ENCODE results near the gene FRAS1.
"Not testable (repeated sequence)": the region's sequence is repeated elsewhere in the genome, so short reads cannot be mapped to it uniquely, and the experiment has no call there.

Gene FRAS1

GRCh38 chr4:78512357-78512920 lies 455.3 kb downstream of the FRAS1 start:
- no peak for DNase-seq (ENCODE audit: low spot score)

- no peak for DNase-seq (ENCODE audit: low spot score)
These were observed 456.4 kb downstream of the FRAS1 start for GRCh38 chr4:78513411-78513975.

GRCh38 chr4:78517050-78517652 lies 460.0 kb downstream of the FRAS1 start:
- peak; percentile 64 for DNase-seq (ENCODE audit: low spot score)

GRCh38 chr4:78518561-78518960 lies 461.4 kb downstream of the FRAS1 start:
- DNase-seq (ENCODE audit: low spot score): peak; percentile 61

GRCh38 chr4:78519962-78520361 lies 462.8 kb downstream of the FRAS1 start:
- no peak for DNase-seq (ENCODE audit: low spot score)

- no peak for DNase-seq (ENCODE audit: low spot score)
These were observed 463.7 kb downstream of the FRAS1 start for GRCh38 chr4:78520808-78521226.

GRCh38 chr4:78524009-78524408 lies 466.9 kb downstream of the FRAS1 start:
- no peak for DNase-seq (ENCODE audit: low spot score)

GRCh38 chr4:78525559-78525958 lies 468.4 kb downstream of the FRAS1 start:
- no peak for DNase-seq (ENCODE audit: low spot score)

GRCh38 chr4:78527103-78527502 lies 470.0 kb downstream of the FRAS1 start:
- no peak for DNase-seq (ENCODE audit: low spot score)

GRCh38 chr4:78527555-78527954 lies 470.4 kb downstream of the FRAS1 start:
- DNase-seq (ENCODE audit: low spot score): no peak

GRCh38 chr4:78528327-78528726 lies 471.2 kb downstream of the FRAS1 start:
- no peak for DNase-seq (ENCODE audit: low spot score)

GRCh38 chr4:78529569-78530209 lies 472.6 kb downstream of the FRAS1 start:
- peak; percentile 77 for DNase-seq (ENCODE audit: low spot score)

- DNase-seq (ENCODE audit: low spot score): peak; percentile 38
These were observed 474.9 kb downstream of the FRAS1 start for GRCh38 chr4:78532046-78532445.

GRCh38 chr4:78533854-78534253 lies 476.7 kb downstream of the FRAS1 start:
- no peak for DNase-seq (ENCODE audit: low spot score)

GRCh38 chr4:78534286-78534955 lies 477.3 kb downstream of the FRAS1 start:
- DNase-seq (ENCODE audit: low spot score): no peak

- no peak for DNase-seq (ENCODE audit: low spot score)
These were observed 485.2 kb downstream of the FRAS1 start for GRCh38 chr4:78542373-78542772.

GRCh38 chr4:78543424-78544125 lies 486.5 kb downstream of the FRAS1 start:
- DNase-seq (ENCODE audit: low spot score): no peak

- DNase-seq (ENCODE audit: low spot score): no peak
These were observed 487.6 kb downstream of the FRAS1 start for GRCh38 chr4:78544678-78545077.

- DNase-seq (ENCODE audit: low spot score): no peak
These were observed 488.4 kb downstream of the FRAS1 start for GRCh38 chr4:78545275-78546246.

GRCh38 chr4:78547899-78548298 lies 490.8 kb downstream of the FRAS1 start:
- not testable (repeated sequence) for DNase-seq (ENCODE audit: low spot score)

- not testable (repeated sequence) for DNase-seq (ENCODE audit: low spot score)
These were observed 491.8 kb downstream of the FRAS1 start for GRCh38 chr4:78548889-78549288.

All from kidney capillary endothelial cell (primary cell).